ENCODE results near the gene PSRC1. TPM values are rescaled to one million over a fixed set of nuclear protein-coding genes. Genes with fewer than 3 reads are reported as not detected.

PSRC1 gene
- polyA plus RNA-seq, 1 of the 3 experiments (the other 2 are of a cell fraction) = 19.4 TPM

DNA sequence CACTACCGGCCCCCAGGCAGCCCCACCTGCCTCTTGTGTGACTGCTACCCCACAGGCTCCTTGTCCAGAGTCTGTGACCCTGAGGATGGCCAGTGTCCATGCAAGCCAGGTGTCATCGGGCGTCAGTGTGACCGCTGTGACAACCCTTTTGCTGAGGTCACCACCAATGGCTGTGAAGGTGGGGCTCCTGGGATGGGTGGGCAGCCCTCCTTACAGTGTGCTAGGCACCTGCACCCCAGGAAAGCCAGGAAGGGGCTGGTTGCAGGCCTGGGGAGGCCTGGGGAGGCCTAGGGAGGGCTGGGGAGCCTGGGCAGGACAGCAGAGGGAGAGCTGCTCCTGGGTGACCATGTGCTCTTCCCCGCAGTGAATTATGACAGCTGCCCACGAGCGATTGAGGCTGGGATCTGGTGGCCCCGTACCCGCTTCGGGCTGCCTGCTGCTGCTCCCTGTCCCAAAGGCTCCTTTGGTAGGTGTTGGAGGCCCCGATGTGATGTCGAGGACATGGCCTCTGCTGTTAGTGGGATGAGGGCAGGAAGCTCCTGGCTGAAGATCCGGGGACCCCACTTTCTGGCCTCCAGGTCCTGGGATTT, 17.1 kb downstream of the PSRC1 start:
- H4K20me1 ChIP-seq (ENCODE audit: insufficient read depth) = no peaks in the 10 kb centered on the region
- no peaks in the 10 kb centered on the region for H3K79me2 ChIP-seq (ENCODE audit: insufficient read depth)
- no peak overlapping the region for H3K4me3 ChIP-seq (ENCODE audit: low read depth in 2 of 2, low read length in 1 of 2)
- CTCF ChIA-PET = interaction anchor here (1.0 to 4.9 kb wide), 3 partner anchors 12 to 133 kb away, joined by 3 to 33 read pairs (median 32); partner anchors contain the start of gene SORT1
- no peaks in the 10 kb centered on the region for H3K9me2 ChIP-seq
- H3K4me1 ChIP-seq (ENCODE audit: control insufficient read depth in 1 of 2, insufficient read depth in 2 of 2, low read depth in 1 of 2, low read length in 1 of 2) = peaks cover 0 to 9% of the 10 kb centered on the region in 2 experiments; a peak in 1 of 4 replicates
- no peak overlapping the region for H3K27ac ChIP-seq (ENCODE audit: low read depth in 2 of 2, low read length in 1 of 2)
- no peak for DNase-seq
- no peak overlapping the region for H3K9ac ChIP-seq
- no peaks in the 10 kb centered on the region for H3F3A ChIP-seq (replicated peaks; ENCODE audit: insufficient read depth)
- POLR2A ChIA-PET = no interaction called here
- H3K36me3 ChIP-seq (replicated peaks in 1 of 2; ENCODE audit: control insufficient read depth in 1 of 2, insufficient read depth in 2 of 2, low read length in 1 of 2) = no peaks in the 10 kb centered on the region
- TF ChIP-seq TCF12 (IDR thresholded peaks at IDR 0.05) (no peak), TAF1 (IDR thresholded peaks at IDR 0.05; ENCODE audit: borderline replicate concordance, low read depth, low read length) (no peak), RAD21 (IDR thresholded peaks at IDR 0.05; ENCODE audit: low read length) (no peak), FOXM1 (IDR thresholded peaks at IDR 0.05; ENCODE audit: low read depth) (no peak), NFIC (IDR thresholded peaks at IDR 0.05; ENCODE audit: borderline replicate concordance) (no peak), GABPA (IDR thresholded peaks at IDR 0.05; ENCODE audit: low read depth) (no peak), FOXJ3 (CRISPR knock-in tag; IDR thresholded peaks at IDR 0.05) (no peak), TEAD4 (IDR thresholded peaks at IDR 0.05; ENCODE audit: borderline replicate concordance, insufficient read depth) (no peak), EZH2phosphoT487 (IDR thresholded peaks at IDR 0.05; ENCODE audit: borderline replicate concordance, low read depth) (no peak), CHD2 (IDR thresholded peaks at IDR 0.05; ENCODE audit: low read length, partially characterized antibody) (no peak), RCOR1 (IDR thresholded peaks at IDR 0.05; ENCODE audit: low read length) (no peak), JUND (IDR thresholded peaks at IDR 0.05) (no peak), FOSL2 (IDR thresholded peaks at IDR 0.05; ENCODE audit: borderline replicate concordance, low read depth) (no peak), SIN3A (IDR thresholded peaks at IDR 0.05; ENCODE audit: borderline replicate concordance, low read depth, low read length) (no peak)
- TF ChIP-seq, protein P1, sequence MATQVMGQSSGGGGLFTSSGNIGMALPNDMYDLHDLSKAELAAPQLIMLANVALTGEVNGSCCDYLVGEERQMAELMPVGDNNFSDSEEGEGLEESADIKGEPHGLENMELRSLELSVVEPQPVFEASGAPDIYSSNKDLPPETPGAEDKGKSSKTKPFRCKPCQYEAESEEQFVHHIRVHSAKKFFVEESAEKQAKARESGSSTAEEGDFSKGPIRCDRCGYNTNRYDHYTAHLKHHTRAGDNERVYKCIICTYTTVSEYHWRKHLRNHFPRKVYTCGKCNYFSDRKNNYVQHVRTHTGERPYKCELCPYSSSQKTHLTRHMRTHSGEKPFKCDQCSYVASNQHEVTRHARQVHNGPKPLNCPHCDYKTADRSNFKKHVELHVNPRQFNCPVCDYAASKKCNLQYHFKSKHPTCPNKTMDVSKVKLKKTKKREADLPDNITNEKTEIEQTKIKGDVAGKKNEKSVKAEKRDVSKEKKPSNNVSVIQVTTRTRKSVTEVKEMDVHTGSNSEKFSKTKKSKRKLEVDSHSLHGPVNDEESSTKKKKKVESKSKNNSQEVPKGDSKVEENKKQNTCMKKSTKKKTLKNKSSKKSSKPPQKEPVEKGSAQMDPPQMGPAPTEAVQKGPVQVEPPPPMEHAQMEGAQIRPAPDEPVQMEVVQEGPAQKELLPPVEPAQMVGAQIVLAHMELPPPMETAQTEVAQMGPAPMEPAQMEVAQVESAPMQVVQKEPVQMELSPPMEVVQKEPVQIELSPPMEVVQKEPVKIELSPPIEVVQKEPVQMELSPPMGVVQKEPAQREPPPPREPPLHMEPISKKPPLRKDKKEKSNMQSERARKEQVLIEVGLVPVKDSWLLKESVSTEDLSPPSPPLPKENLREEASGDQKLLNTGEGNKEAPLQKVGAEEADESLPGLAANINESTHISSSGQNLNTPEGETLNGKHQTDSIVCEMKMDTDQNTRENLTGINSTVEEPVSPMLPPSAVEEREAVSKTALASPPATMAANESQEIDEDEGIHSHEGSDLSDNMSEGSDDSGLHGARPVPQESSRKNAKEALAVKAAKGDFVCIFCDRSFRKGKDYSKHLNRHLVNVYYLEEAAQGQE (IDR thresholded peaks at IDR 0.05; ENCODE audit: low read depth, low read length) = no peak
- TF ChIP-seq, protein P2, sequence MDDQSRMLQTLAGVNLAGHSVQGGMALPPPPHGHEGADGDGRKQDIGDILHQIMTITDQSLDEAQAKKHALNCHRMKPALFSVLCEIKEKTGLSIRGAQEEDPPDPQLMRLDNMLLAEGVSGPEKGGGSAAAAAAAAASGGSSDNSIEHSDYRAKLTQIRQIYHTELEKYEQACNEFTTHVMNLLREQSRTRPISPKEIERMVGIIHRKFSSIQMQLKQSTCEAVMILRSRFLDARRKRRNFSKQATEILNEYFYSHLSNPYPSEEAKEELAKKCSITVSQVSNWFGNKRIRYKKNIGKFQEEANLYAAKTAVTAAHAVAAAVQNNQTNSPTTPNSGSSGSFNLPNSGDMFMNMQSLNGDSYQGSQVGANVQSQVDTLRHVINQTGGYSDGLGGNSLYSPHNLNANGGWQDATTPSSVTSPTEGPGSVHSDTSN (IDR thresholded peaks at IDR 0.05) = no peak
- TF ChIP-seq, protein P3, sequence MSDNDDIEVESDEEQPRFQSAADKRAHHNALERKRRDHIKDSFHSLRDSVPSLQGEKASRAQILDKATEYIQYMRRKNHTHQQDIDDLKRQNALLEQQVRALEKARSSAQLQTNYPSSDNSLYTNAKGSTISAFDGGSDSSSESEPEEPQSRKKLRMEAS (IDR thresholded peaks at IDR 0.05; ENCODE audit: low read depth) = no peak
- TF ChIP-seq, protein P4, sequence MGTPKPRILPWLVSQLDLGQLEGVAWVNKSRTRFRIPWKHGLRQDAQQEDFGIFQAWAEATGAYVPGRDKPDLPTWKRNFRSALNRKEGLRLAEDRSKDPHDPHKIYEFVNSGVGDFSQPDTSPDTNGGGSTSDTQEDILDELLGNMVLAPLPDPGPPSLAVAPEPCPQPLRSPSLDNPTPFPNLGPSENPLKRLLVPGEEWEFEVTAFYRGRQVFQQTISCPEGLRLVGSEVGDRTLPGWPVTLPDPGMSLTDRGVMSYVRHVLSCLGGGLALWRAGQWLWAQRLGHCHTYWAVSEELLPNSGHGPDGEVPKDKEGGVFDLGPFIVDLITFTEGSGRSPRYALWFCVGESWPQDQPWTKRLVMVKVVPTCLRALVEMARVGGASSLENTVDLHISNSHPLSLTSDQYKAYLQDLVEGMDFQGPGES (IDR thresholded peaks at IDR 0.05; ENCODE audit: low read depth, low read length) = no peak
- no peaks in the 10 kb centered on the region for H3K27me3 ChIP-seq (ENCODE audit: insufficient read depth)
- 96% methylated on average over 4 of the region's 13 CpGs for WGBS (ENCODE audit: low lambda C conversion rate)
- no peak overlapping the region for H3K4me2 ChIP-seq
- H2AFZ ChIP-seq (ENCODE audit: low read depth) = no peak overlapping the region
- H3K9me3 ChIP-seq = no peaks in the 10 kb centered on the region

Data from SK-N-SH (cell line).